SHP77 treated with DMSO at 0.1 percent for 48 hours (cell line): Measurements from ENCODE around the gene STARD13.

Source experiments
- DNase-seq: peaks from one replicate; lab custom pipeline; 2025; lab: John Stamatoyannopoulos, UW

The STARD13 gene

GRCh38 chr13:33199289-33199850 is 86.2 kb downstream of the STARD13 start:
- DNase-seq = no peak

GRCh38 chr13:33197541-33197971 is 88.0 kb downstream of the STARD13 start:
- DNase-seq = no peak

- DNase-seq = no peak
Measured at GRCh38 chr13:33196767-33197166, 88.8 kb downstream of the STARD13 start.

GRCh38 chr13:33195693-33196464 is 89.7 kb downstream of the STARD13 start:
- DNase-seq = no peak

GRCh38 chr13:33194820-33195692 is 90.5 kb downstream of the STARD13 start:
- peak; percentile 16 for DNase-seq

GRCh38 chr13:33193428-33193974 is 92.1 kb downstream of the STARD13 start:
- no peak for DNase-seq

GRCh38 chr13:33191425-33192210 is 93.9 kb downstream of the STARD13 start:
- no peak for DNase-seq

GRCh38 chr13:33189470-33189869 is 96.1 kb downstream of the STARD13 start:
- no peak for DNase-seq

- DNase-seq = no peak
Measured at GRCh38 chr13:33188093-33188882, 97.3 kb downstream of the STARD13 start.

- DNase-seq = no peak
Measured at GRCh38 chr13:33186861-33187291, 98.7 kb downstream of the STARD13 start.

GRCh38 chr13:33185853-33186252 is 99.7 kb downstream of the STARD13 start:
- no peak for DNase-seq

- no peak for DNase-seq
Measured at GRCh38 chr13:33184530-33184929, 101.0 kb downstream of the STARD13 start.

- no peak for DNase-seq
Measured at GRCh38 chr13:33184112-33184490, 101.5 kb downstream of the STARD13 start.

GRCh38 chr13:33183431-33184111 is 102.0 kb downstream of the STARD13 start:
- no peak for DNase-seq

- no peak for DNase-seq
Measured at GRCh38 chr13:33182729-33183128, 102.8 kb downstream of the STARD13 start.

- no peak for DNase-seq
Measured at GRCh38 chr13:33181264-33181663, 104.3 kb downstream of the STARD13 start.

GRCh38 chr13:33180122-33180804 is 105.3 kb downstream of the STARD13 start:
- no peak for DNase-seq

- no peak for DNase-seq
Measured at GRCh38 chr13:33179463-33179862, 106.1 kb downstream of the STARD13 start.

GRCh38 chr13:33178209-33178840 is 107.2 kb downstream of the STARD13 start:
- no peak for DNase-seq
